Measurements from ENCODE around the gene SBF1. TPM values are rescaled to one million over a fixed set of nuclear protein-coding genes. Genes with fewer than 3 reads are reported as not detected.

The SBF1 gene
- total RNA-seq, 1 donor from 2014 or later = 144 TPM

- CTCF ChIA-PET = interaction anchor here (0.6 to 1.0 kb wide), 2 partner anchors 153 to 192 kb away, joined by 3 read pairs; no protein-coding TSS in a partner anchor
- TF ChIP-seq CTCF (IDR thresholded peaks at IDR 0.05) = no peak
- DNase-seq = no peak
- no peak for ATAC-seq (ENCODE audit: low read depth)
- H3K27ac Mint-ChIP-seq = peak overlapping the region; percentile 88
- intact Hi-C loops (cut with micrococcal nuclease) = loop anchor here (2.0 kb wide), 2 partner anchors 17 to 277 kb away; no protein-coding TSS in a partner anchor
- H3K27me3 Mint-ChIP-seq = no peaks in the 10 kb centered on the region
- H3K9me3 Mint-ChIP-seq = no peaks in the 10 kb centered on the region
- no peak overlapping the region for H3K4me3 Mint-ChIP-seq
- POLR2A ChIA-PET = interaction anchor here (0.8 to 3.7 kb wide), 8 partner anchors 13 to 153 kb away, joined by 3 to 37 read pairs (median 6); partner anchors contain the start of genes ADM2 and SCO2
- H3K4me1 Mint-ChIP-seq = peaks cover 55% of the 10 kb centered on the region
- peaks cover 43% of the 10 kb centered on the region for H3K36me3 Mint-ChIP-seq (ENCODE audit: low read depth)
Measured at GRCh38 chr22:50467773-50468440, 6.9 kb downstream of the SBF1 start.

GRCh38 chr22:50467341-50467740 lies 7.5 kb downstream of the SBF1 start:
- ChIA-PET CTCF (interaction anchor here (0.6 to 1.0 kb wide), 2 partner anchors 153 to 191 kb away, joined by 3 read pairs; no protein-coding TSS in a partner anchor), POLR2A (interaction anchor here (0.8 to 2.1 kb wide), 3 partner anchors 17 to 154 kb away, joined by 3 to 5 read pairs (median 3); no protein-coding TSS in a partner anchor)
- Mint-ChIP-seq H3K27ac (no peak overlapping the region), H3K9me3 (no peaks in the 10 kb centered on the region), H3K27me3 (no peaks in the 10 kb centered on the region), H3K4me1 (peaks cover 50% of the 10 kb centered on the region), H3K4me3 (no peak overlapping the region), H3K36me3 (ENCODE audit: low read depth) (peaks cover 46% of the 10 kb centered on the region)
- no peak for TF ChIP-seq CTCF (IDR thresholded peaks at IDR 0.05)
- ATAC-seq (ENCODE audit: low read depth) (no peak), DNase-seq (no peak)
- intact Hi-C loops (cut with micrococcal nuclease) = no loop called here

GRCh38 chr22:50465066-50465930 lies 9.5 kb downstream of the SBF1 start:
- no peak overlapping the region for H3K27ac Mint-ChIP-seq
- intact Hi-C loops (cut with micrococcal nuclease) = no loop called here
- H3K9me3 Mint-ChIP-seq = no peaks in the 10 kb centered on the region
- peaks cover 29% of the 10 kb centered on the region for H3K4me1 Mint-ChIP-seq
- POLR2A ChIA-PET = interaction anchor here (0.6 to 0.7 kb wide), 2 partner anchors 13 to 86 kb away, joined by 3 to 6 read pairs; no protein-coding TSS in a partner anchor
- peaks cover 62% of the 10 kb centered on the region for H3K36me3 Mint-ChIP-seq (ENCODE audit: low read depth)
- no peak for TF ChIP-seq CTCF (IDR thresholded peaks at IDR 0.05)
- CTCF ChIA-PET = no interaction called here
- ATAC-seq (ENCODE audit: low read depth) = no peak
- no peaks in the 10 kb centered on the region for H3K27me3 Mint-ChIP-seq
- no peak overlapping the region for H3K4me3 Mint-ChIP-seq
- DNase-seq = no peak

- Mint-ChIP-seq H3K36me3 (ENCODE audit: low read depth) (peaks cover 68% of the 10 kb centered on the region), H3K27me3 (no peaks in the 10 kb centered on the region), H3K27ac (no peak overlapping the region), H3K4me3 (no peak overlapping the region), H3K9me3 (no peaks in the 10 kb centered on the region), H3K4me1 (peaks cover 21% of the 10 kb centered on the region)
- CTCF ChIA-PET = no interaction called here
- intact Hi-C loops (cut with micrococcal nuclease) = no loop called here
- ATAC-seq (ENCODE audit: low read depth) (no peak), DNase-seq (no peak)
- POLR2A ChIA-PET = no interaction called here
- TF ChIP-seq CTCF (IDR thresholded peaks at IDR 0.05) = no peak
Measured at GRCh38 chr22:50464451-50464850, 10.4 kb downstream of the SBF1 start.

Data from activated B cell treated with CpG ODN at 0.5 μM for 24 hours (primary cell).